NCI-H2107 treated with DMSO at 0.1 percent for 48 hours (cell line): Measurements from ENCODE around the gene MED23.
"Not testable (repeated sequence)": the region's sequence is repeated elsewhere in the genome, so short reads cannot be mapped to it uniquely, and the experiment has no call there.

Source experiments
- DNase-seq: peaks from one replicate; lab custom pipeline; 2025; ENCODE audit not compliant: unreplicated experiment; lab: John Stamatoyannopoulos, UW

Gene MED23

GRCh38 chr6:131575834-131576478 lies 52.1 kb downstream of the MED23 start:
- DNase-seq = no peak

GRCh38 chr6:131574686-131575085 lies 53.4 kb downstream of the MED23 start:
- DNase-seq = no peak

GRCh38 chr6:131574133-131574532 lies 53.9 kb downstream of the MED23 start:
- DNase-seq = no peak

GRCh38 chr6:131572686-131573415 lies 55.2 kb downstream of the MED23 start, which contains the start of gene ARG1:
TSS of gene ARG1 (plus strand) at chr6:131573226. CDS start at chr6:131573283, 57 bp downstream.
- DNase-seq = no peak

- no peak for DNase-seq
Measured at GRCh38 chr6:131568726-131569125, 59.3 kb downstream of the MED23 start.

GRCh38 chr6:131565056-131565455 lies 63.0 kb downstream of the MED23 start:
- DNase-seq = no peak

GRCh38 chr6:131561925-131562707 lies 65.9 kb downstream of the MED23 start:
- no peak for DNase-seq

GRCh38 chr6:131558922-131559321 lies 69.1 kb downstream of the MED23 start:
- no peak for DNase-seq

- no peak for DNase-seq
Measured at GRCh38 chr6:131555992-131556391, 72.0 kb downstream of the MED23 start.

- DNase-seq = no peak
Measured at GRCh38 chr6:131552572-131552971, 75.5 kb downstream of the MED23 start.

- no peak for DNase-seq
Measured at GRCh38 chr6:131551902-131552301, 76.1 kb downstream of the MED23 start.

- DNase-seq = no peak
Measured at GRCh38 chr6:131549811-131550210, 78.2 kb downstream of the MED23 start.

- no peak for DNase-seq
Measured at GRCh38 chr6:131548441-131548840, 79.6 kb downstream of the MED23 start.

- no peak for DNase-seq
Measured at GRCh38 chr6:131547488-131547887, 80.6 kb downstream of the MED23 start.

GRCh38 chr6:131545317-131545716 lies 82.7 kb downstream of the MED23 start:
- DNase-seq = no peak

GRCh38 chr6:131538615-131539014 lies 89.4 kb downstream of the MED23 start:
- not testable (repeated sequence) for DNase-seq

GRCh38 chr6:131532580-131533039 lies 95.4 kb downstream of the MED23 start:
- DNase-seq = no peak

GRCh38 chr6:131531681-131532080 lies 96.4 kb downstream of the MED23 start:
- not testable (repeated sequence) for DNase-seq

GRCh38 chr6:131530936-131531335 lies 97.1 kb downstream of the MED23 start:
- not testable (repeated sequence) for DNase-seq

- DNase-seq = no peak
Measured at GRCh38 chr6:131524695-131525336, 103.2 kb downstream of the MED23 start.
